Measurements from ENCODE around the gene APEX2. TPM values are rescaled to one million over a fixed set of nuclear protein-coding genes. Genes with fewer than 3 reads are reported as not detected.

APEX2 gene
- total RNA-seq, 1 donor from 2014 or later, result 19.6 TPM

DNA sequence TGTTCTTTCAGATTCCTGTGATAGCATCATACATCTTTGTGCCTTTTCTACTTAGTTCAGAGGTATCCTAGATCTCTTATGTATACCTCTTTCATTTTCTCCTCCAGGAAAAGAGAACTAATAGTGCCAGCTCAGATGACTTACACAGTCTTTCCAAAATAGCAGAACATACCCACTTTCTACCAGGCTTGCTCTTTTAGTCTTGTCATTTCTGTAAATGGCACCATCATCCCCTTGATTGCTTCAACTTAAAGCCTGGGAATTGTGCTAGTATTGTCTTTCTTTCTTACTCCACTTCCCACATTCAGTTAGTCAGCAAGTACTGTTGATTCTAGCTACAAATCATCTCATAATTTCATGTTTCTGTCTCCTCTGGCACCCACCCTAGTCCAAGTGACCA lies 5.1 kb downstream of the APEX2 start:
- ChIA-PET CTCF (no interaction called here), POLR2A (no interaction called here)
- H3K27me3 Mint-ChIP-seq, result no peaks in the 10 kb centered on the region
- no peak overlapping the region for H3K27ac Mint-ChIP-seq
- ATAC-seq (ENCODE audit: low read depth) (no peak), DNase-seq (no peak)
- H3K9me3 Mint-ChIP-seq, result no peaks in the 10 kb centered on the region
- intact Hi-C loops (cut with micrococcal nuclease), result loop anchor here (10.0 kb wide), 2 partner anchors 560 to 1320 kb away; partner anchors contain the start of genes HUWE1 and TSR2
- H3K36me3 Mint-ChIP-seq (ENCODE audit: low read depth), result peaks cover 51% of the 10 kb centered on the region
- peaks cover 12% of the 10 kb centered on the region for H3K4me1 Mint-ChIP-seq
- TF ChIP-seq, protein P1, sequence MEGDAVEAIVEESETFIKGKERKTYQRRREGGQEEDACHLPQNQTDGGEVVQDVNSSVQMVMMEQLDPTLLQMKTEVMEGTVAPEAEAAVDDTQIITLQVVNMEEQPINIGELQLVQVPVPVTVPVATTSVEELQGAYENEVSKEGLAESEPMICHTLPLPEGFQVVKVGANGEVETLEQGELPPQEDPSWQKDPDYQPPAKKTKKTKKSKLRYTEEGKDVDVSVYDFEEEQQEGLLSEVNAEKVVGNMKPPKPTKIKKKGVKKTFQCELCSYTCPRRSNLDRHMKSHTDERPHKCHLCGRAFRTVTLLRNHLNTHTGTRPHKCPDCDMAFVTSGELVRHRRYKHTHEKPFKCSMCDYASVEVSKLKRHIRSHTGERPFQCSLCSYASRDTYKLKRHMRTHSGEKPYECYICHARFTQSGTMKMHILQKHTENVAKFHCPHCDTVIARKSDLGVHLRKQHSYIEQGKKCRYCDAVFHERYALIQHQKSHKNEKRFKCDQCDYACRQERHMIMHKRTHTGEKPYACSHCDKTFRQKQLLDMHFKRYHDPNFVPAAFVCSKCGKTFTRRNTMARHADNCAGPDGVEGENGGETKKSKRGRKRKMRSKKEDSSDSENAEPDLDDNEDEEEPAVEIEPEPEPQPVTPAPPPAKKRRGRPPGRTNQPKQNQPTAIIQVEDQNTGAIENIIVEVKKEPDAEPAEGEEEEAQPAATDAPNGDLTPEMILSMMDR (IDR thresholded peaks at IDR 0.05), result no peak
- H3K4me3 Mint-ChIP-seq, result no peak overlapping the region

DNA sequence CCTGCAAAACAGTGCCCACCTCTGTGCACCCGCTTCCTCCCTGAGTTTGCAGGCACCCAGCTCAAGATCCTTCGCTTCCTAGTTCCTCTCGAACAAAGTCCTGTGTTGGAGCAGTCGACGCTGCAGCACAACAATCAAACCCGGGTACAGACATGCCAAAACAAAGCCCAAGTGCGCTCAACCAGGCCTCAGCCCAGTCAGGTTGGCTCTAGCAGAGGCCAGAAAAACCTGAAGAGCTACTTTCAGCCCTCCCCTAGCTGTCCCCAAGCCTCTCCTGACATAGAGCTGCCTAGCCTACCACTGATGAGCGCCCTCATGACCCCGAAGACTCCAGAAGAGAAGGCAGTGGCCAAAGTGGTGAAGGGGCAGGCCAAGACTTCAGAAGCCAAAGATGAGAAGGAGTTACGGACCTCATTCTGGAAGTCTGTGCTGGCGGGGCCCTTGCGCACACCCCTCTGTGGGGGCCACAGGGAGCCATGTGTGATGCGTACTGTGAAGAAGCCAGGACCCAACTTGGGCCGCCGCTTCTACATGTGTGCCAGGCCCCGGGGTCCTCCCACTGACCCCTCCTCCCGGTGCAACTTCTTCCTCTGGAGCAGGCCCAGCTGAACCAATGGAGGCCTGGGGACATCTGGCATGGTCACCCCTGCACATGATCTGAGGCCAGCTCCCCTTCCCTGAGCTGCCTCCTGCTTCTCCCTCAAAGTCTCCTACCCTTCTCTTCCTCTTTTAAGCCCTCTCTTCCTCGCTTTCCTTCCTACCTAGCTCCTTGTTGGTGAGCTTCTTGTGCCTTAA lies 6.9 kb downstream of the APEX2 start:
- ChIA-PET POLR2A (interaction anchor here (0.6 kb wide), 1 partner anchor 1253 kb away, joined by 3 read pairs; no protein-coding TSS in a partner anchor), CTCF (no interaction called here)
- no peak overlapping the region for H3K27ac Mint-ChIP-seq
- no peak overlapping the region for H3K4me3 Mint-ChIP-seq
- peaks cover 2% of the 10 kb centered on the region for H3K4me1 Mint-ChIP-seq
- TF ChIP-seq, protein P1 (IDR thresholded peaks at IDR 0.05), result no peak
- no peak for ATAC-seq (ENCODE audit: low read depth)
- peaks cover 48% of the 10 kb centered on the region for H3K36me3 Mint-ChIP-seq (ENCODE audit: low read depth)
- no peak for DNase-seq
- no peaks in the 10 kb centered on the region for H3K27me3 Mint-ChIP-seq
- intact Hi-C loops (cut with micrococcal nuclease), result loop anchor here (10.0 kb wide), 2 partner anchors 562 to 1322 kb away; partner anchors contain the start of genes HUWE1 and TSR2
- H3K9me3 Mint-ChIP-seq, result no peaks in the 10 kb centered on the region

DNA sequence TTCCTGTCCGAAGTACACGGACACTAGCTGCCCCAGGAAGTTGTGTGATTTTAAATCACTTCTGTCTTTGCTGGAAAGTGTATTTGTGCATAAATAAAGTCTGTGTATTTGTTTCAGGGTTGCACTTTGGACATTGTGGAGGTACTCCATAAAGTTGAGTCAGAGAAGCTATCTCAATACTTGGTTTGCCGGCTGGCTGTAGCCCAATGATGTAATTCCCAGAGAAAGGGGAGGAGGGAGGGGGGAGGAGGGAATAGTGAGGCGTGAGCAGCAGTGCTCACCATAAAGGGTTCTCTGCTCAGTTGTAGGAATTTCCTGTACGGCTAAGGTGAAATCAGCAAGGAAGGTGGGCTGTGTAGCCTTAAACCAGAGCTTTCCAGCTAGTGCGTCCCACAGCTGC lies 7.5 kb downstream of the APEX2 start:
- POLR2A ChIA-PET, result interaction anchor here (0.6 kb wide), 1 partner anchor 1254 kb away, joined by 3 read pairs; no protein-coding TSS in a partner anchor
- no peak overlapping the region for H3K27ac Mint-ChIP-seq
- intact Hi-C loops (cut with micrococcal nuclease), result loop anchor here (10.0 kb wide), 2 partner anchors 563 to 1323 kb away; partner anchors contain the start of genes HUWE1 and TSR2
- ATAC-seq (ENCODE audit: low read depth), result no peak
- CTCF ChIA-PET, result no interaction called here
- peaks cover 42% of the 10 kb centered on the region for H3K36me3 Mint-ChIP-seq (ENCODE audit: low read depth)
- no peaks in the 10 kb centered on the region for H3K9me3 Mint-ChIP-seq
- TF ChIP-seq, protein P1 (IDR thresholded peaks at IDR 0.05), result no peak
- H3K27me3 Mint-ChIP-seq, result no peaks in the 10 kb centered on the region
- peaks cover 2% of the 10 kb centered on the region for H3K4me1 Mint-ChIP-seq
- no peak for DNase-seq
- no peak overlapping the region for H3K4me3 Mint-ChIP-seq

DNA sequence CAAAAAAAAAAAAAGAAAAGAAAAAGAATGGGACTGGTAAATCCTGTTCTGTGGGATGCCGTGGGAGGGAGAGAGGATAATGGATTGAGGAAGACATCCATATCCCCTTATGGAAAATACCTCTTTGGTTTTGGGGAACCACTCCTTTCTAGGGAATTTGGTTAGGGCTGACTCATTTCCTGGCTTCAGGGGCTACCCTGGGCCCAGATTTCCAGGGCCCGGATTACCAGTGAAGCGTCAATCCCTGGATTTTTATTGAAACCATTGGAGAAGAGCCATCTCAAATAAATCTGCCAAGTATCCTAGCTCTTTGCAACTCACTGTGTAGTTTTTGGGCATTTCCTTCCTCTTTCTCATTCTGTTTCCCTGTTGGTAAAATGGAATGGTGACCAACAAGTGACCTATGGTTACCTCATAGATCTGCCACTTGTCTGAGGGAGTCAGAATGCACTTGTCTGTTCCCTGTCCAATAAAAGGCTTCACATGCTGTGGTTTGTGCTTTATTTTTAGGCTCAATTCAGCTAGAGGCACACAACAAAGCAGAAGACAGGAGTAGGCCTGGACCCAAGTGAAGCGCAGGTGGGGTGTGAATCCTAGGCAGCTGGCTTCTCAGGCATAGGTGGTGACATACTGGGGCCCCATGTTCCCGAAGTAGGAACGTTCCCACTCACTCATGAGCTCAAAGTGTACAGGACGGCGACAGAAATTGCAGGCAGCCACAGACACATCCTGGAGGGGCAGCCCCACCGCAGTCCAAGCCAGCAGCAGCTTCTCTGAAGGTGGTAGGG lies 8.6 kb downstream of the APEX2 start:
- Mint-ChIP-seq H3K27ac (no peak overlapping the region), H3K36me3 (ENCODE audit: low read depth) (peaks cover 33% of the 10 kb centered on the region), H3K27me3 (no peaks in the 10 kb centered on the region), H3K4me1 (peaks cover 2% of the 10 kb centered on the region), H3K4me3 (no peak overlapping the region), H3K9me3 (no peaks in the 10 kb centered on the region)
- TF ChIP-seq, protein P1 (IDR thresholded peaks at IDR 0.05), result no peak
- POLR2A ChIA-PET, result interaction anchor here (1.3 kb wide), 1 partner anchor 9 kb away, joined by 8 read pairs; the partner anchor contains the start of gene APEX2
- intact Hi-C loops (cut with micrococcal nuclease), result loop anchor here (10.0 kb wide), 2 partner anchors 564 to 1324 kb away; partner anchors contain the start of genes HUWE1 and TSR2
- no peak for ATAC-seq (ENCODE audit: low read depth)
- no peak for DNase-seq
- CTCF ChIA-PET, result no interaction called here

DNA sequence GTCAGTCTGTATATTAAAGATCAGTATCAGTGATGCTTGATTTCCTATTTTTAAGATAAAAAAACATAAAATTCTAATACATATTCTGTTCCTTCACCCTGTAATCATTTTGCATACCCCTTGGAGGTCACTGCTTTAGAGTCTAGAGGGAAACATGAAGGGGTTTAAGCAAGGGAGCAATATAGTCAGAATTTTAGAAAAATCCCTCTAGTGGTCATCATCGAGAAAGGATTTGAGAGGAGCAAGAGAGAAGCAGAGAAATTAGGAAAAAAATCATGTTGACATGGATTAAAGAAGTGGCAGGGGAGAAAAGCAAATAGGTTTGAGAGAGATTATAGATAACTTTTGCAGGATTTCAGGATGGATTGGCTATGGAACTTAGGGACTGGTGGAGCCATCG lies 11.1 kb downstream of the APEX2 start:
- Mint-ChIP-seq H3K9me3 (no peaks in the 10 kb centered on the region), H3K27ac (no peak overlapping the region), H3K27me3 (no peaks in the 10 kb centered on the region), H3K4me1 (peaks cover 2% of the 10 kb centered on the region), H3K36me3 (ENCODE audit: low read depth) (peaks cover 12% of the 10 kb centered on the region), H3K4me3 (no peak overlapping the region)
- ChIA-PET POLR2A (no interaction called here), CTCF (no interaction called here)
- TF ChIP-seq, protein P1 (IDR thresholded peaks at IDR 0.05), result no peak
- intact Hi-C loops (cut with micrococcal nuclease), result no loop called here
- ATAC-seq (ENCODE audit: low read depth) (no peak), DNase-seq (no peak)

All from activated B cell treated with CpG ODN at 0.5 μM for 24 hours (primary cell).